Right cardiac atrium (tissue), 5 donors: Measurements from ENCODE around the gene DAB1. TPM values are rescaled to one million over a fixed set of nuclear protein-coding genes. Genes with fewer than 3 reads are reported as not detected.

Source experiments
- ATAC-seq, 2 donors: fragments of 200-7000 bp; cut with Tn5 transposase; one replicate each; pipeline versions ENCODE4 v1.8.0 to v1.9.1; 2020; ENCODE audit warnings: moderate library complexity in 2 of 2, mild to moderate bottlenecking in 1 of 2
- DNase-seq, 3 donors: peaks; one replicate each; pipeline ENCODE4 v3.0.0-alpha.2; 2020
- H3K27ac ChIP-seq: one replicate; pipeline ENCODE4 v1.5.1; 2013; ENCODE audit warnings: mild to moderate bottlenecking, low read length, control low read depth, moderate library complexity
- H3K27me3 ChIP-seq: one replicate; pipeline ENCODE4 v1.6.1; 2013; ENCODE audit not compliant: control insufficient read depth, insufficient read depth
- H3K4me1 ChIP-seq: one replicate; pipeline ENCODE4 v1.6.1; 2013; ENCODE audit warnings: low read length; ENCODE audit not compliant: control insufficient read depth, insufficient read depth
- H3K4me3 ChIP-seq: one replicate; pipeline ENCODE4 v1.5.1; 2013; ENCODE audit warnings: low read length, control low read depth
- H3K9me3 ChIP-seq: one replicate; pipeline ENCODE4 v1.6.1; 2013; ENCODE audit warnings: low read length; ENCODE audit not compliant: control insufficient read depth
- WGBS: extraction: QIAGEN DNeasy Blood & Tissue Kit; methylation state at CpG from one replicate; pipeline ENCODE4 v1.1.7; 2013; 5-methylcytosine and 5-hydroxymethylcytosine counted together
- intact Hi-C, 4 donors: fragments of 100-400 bp; cut with DNase I; formaldehyde crosslinking; loops; one replicate each; pipeline versions ENCODE4 v1.11.0 to v1.14.0; 2022 to 2023
- polyA plus RNA-seq: library from polyadenylated mRNA; stranded (reverse); fragments of 200-250 nt; gene quantifications from one replicate; pipeline ENCODE4 v1.2.3, GENCODE V29; 2013
- total RNA-seq, 4 donors: library from RNA; stranded (reverse); fragmentation: NEBNext Ultra II Directional; extraction: Animal tissue kit (Norgen Biotek cat#: 25700); gene quantifications; one replicate each; pipeline ENCODE4 v1.2.1, GENCODE V29; 2021
- donor health status: healthy with polysubstance abuse.
- donor health status: DM: no; HTN: yes; CAD: no.
- donor health status: DM: no; HTN: no; CAD: no.
- donor health status: DM: no; HTN: yes; CAD: no; lungs with severe emphysema.
- donor health status: DM: yes; HTN: yes; CAD: no.

The DAB1 gene
- total and polyA plus RNA-seq, 5 donors, result 2.5 to 10.8 (median 8.7) TPM

DNA sequence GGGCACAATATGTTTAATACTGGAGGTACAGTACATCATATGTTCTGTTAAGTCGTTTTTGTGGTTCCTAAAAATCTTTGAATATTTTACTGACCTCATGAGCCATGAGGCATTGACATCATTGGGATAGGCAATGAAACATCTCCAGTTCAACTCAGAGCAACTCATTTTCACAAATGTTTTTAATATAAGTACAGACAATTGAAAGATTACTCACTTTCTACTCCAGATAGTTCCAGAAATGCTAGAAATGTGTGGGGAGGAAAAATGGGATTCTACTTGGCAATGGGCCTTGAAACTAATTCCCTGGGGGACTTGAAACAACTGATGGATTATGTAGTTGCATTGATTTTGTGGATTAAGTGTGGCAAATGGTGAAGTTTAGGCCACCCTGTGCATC is 450.9 kb downstream of the DAB1 start:
- Histone ChIP-seq H3K9me3 (no peaks in the 10 kb centered on the region), H3K27me3 (no peaks in the 10 kb centered on the region), H3K27ac (no peak overlapping the region), H3K4me1 (no peaks in the 10 kb centered on the region), H3K4me3 (no peak overlapping the region)
- ATAC-seq (no peak), DNase-seq (no peak)
- intact Hi-C loops, result no loop called here
- WGBS, result 58% methylated on average over 1 of the region's 1 CpG

DNA sequence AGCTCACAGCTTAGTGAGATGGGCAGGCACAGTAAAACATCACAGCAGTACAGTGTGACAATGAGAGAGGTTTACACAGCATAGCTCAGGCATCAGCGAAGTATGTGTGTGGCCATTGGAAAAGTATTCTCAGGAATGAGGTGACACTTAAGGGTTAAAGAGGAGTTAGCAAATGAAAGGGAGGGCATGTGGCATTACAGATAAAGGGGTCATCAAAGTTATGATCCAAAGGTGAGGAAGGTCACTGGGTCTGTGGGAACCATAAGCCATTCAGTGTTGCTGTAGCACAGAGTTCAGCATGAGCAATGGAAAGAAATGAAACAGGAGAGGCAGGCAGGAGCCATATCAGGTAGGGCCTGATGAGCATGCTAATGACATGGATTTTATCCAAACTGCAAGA is 453.6 kb downstream of the DAB1 start:
- no peaks in the 10 kb centered on the region for H3K9me3 ChIP-seq
- no peaks in the 10 kb centered on the region for H3K4me1 ChIP-seq
- 90% methylated on average over 1 of the region's 1 CpG for WGBS
- H3K27ac ChIP-seq, result no peak overlapping the region
- ATAC-seq (no peak), DNase-seq (no peak)
- H3K27me3 ChIP-seq, result no peaks in the 10 kb centered on the region
- no peak overlapping the region for H3K4me3 ChIP-seq
- intact Hi-C loops, result no loop called here

DNA sequence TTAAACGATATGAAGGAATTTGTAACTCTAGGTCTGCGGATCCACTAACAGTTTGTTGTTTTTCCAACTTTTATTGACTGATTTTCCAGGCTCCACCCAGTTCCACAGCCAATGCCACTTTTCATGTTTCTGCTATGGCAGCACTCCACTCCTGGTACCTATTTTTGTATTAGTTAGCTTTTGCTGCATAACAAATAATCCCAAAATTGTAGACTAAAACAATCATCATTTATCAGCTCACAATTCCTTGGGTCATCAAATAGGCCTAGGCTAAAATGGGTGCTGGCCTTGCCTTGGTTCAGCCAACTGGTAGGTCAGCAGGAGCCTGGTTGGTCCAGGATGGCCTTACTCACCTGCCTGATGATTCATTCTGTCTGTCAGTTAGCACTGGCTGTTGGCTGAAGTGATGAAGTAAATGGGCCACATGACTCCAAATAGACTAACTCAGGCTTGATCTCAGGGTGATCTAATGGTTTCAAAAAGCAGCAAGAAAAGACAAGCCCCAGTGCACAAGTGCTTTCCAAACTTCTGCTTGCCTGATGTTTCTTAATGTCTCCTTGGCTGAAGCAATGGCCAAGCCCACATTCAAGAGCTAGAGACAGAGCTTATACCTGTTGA is 454.9 kb downstream of the DAB1 start:
- 84% methylated on average over 2 of the region's 2 CpGs for WGBS
- ATAC-seq, result no peak
- no peak overlapping the region for H3K27ac ChIP-seq
- no peaks in the 10 kb centered on the region for H3K4me1 ChIP-seq
- no peaks in the 10 kb centered on the region for H3K27me3 ChIP-seq
- no peak for DNase-seq
- intact Hi-C loops, result no loop called here
- no peaks in the 10 kb centered on the region for H3K9me3 ChIP-seq
- H3K4me3 ChIP-seq, result no peak overlapping the region

DNA sequence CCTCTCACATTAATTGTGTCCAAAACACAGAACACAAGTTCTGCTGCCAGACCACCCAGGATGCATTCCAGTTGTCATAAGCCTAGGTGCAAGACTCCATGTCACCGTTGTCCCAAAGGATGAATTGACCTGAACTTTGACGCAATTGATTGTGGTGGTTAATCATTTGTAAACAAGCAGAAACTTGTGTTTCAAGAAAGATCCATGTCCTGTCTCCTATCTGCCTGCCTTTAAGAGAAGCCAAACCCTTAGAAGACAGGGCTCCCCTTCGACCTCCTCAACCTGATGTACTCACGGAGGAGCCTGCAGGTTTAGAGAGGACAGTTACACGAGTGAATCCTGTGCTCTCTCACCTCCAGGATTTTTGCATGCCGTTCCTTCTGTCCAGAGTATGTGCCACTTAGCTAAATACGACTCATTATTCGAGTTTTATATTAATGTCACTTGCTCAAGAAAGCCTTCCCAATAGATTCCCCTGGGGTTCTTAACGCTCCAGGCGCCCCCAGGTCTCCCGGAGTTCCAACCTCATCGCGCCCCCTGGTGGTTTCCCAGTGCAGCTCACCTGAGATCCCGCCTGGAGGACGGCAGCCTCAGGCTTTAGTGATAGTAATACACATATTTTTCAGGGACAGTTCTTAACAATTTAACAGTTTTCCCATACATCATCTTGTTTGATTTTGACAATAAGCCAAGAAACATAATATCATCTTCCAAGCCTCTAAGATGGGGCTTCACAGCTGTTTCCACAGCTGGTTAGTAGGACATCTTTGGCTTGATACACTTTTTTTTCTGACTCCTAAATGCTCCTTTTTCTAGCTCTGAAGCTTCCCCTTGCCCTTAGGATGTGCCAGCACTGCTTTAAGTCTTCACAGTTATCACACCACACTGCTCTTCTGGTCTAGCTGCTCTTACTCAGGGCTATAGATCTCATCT is 455.7 kb downstream of the DAB1 start:
- DNase-seq (peak in 2 of 3 donors; percentile 16 to 46), ATAC-seq (no peak)
- Histone ChIP-seq H3K4me1 (no peaks in the 10 kb centered on the region), H3K9me3 (no peaks in the 10 kb centered on the region), H3K27ac (no peak overlapping the region), H3K4me3 (no peak overlapping the region), H3K27me3 (no peaks in the 10 kb centered on the region)
- WGBS, result 41% methylated on average over 15 of the region's 15 CpGs
- intact Hi-C loops, result no loop called here

DNA sequence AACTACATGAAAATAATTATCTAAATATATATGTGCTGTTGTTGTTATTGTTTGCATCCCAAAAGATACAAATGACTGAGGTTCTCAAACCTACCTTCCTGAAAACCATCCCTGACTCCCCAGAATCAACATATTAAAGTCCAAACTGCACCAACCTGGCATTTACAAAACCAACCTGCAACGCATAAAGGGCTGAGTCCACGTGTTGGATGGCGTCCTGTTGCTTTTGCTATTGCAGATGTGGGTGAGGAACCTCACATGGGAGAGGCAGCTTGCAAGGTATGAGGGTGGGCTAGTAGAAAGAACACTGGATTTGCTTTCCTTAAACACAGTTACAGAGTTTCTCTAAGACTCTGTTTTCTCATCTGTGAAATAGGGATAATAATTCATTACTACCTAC is 456.5 kb downstream of the DAB1 start:
- DNase-seq, result no peak
- H3K4me3 ChIP-seq, result no peak overlapping the region
- H3K27ac ChIP-seq, result no peak overlapping the region
- intact Hi-C loops, result no loop called here
- no peaks in the 10 kb centered on the region for H3K4me1 ChIP-seq
- H3K9me3 ChIP-seq, result no peaks in the 10 kb centered on the region
- ATAC-seq, result no peak
- 75% methylated on average over 3 of the region's 3 CpGs for WGBS
- H3K27me3 ChIP-seq, result no peaks in the 10 kb centered on the region

DNA sequence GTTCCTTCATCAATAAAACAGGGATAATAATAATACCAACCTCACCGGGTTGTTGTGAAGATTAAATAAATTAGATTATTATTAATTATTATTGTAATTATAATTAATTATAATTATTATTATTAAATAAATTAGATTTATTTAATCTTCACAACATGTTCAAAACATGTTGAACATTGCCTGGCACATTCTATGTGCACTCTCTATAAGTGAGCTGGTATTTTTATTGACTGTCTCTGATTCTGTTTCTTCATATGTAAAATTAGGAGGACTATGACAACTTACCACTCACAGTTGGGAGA is 457.2 kb downstream of the DAB1 start:
- no peak for ATAC-seq
- intact Hi-C loops, result no loop called here
- whole genome bisulfite sequencing, result 93% methylated on average over 1 of the region's 1 CpG

DNA sequence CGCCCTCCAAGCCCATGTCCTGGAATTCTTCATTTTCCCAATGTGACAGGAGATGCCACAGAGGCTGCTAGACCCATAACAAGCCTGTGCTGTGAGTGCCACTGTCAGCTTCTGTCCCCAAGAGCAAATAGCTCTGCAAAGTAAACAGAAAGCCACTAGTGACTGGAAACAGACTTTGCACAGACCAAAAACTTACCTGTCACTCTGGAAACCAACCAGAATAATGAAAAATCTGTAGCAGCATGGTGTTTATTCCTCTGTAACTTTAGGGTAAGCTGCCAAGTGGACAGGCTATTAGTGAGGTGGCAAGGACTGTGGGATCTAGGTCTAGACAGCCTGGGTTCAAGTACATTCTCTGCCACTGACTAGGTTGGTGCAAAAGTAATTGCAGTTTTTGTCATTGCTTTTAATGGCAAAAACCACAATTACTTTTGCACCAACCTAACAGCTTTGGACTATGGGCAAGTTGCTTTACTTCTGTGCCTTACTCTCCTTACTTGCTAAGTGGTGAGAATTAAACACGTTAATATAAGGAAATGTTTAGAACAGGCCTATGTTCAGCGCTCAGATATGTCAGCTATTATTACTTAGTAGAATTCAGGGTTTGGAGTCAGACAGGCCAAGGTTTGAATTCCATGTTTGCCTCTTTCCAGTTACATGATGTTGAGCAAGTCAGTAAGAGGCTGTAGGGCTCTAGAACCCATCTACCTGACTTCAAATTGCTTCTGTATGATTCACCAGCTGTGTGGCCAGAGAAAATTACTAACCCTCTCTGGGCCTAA is 457.8 kb downstream of the DAB1 start, which contains the start of gene C8B:
C8B (minus strand) TSS at position 100 of the 782 bp plus-strand sequence; CDS start at position 33, 67 bp downstream.
- Histone ChIP-seq H3K27ac (no peak within 1 kb of the TSS), H3K4me3 (no peak within 1 kb of the TSS), H3K4me1 (no peaks in the 10 kb centered on the region), H3K27me3 (no peaks in the 10 kb centered on the region), H3K9me3 (no peaks in the 10 kb centered on the region)
- DNase-seq (no peak), ATAC-seq (no peak)
- 86% methylated on average over 3 of the region's 3 CpGs for WGBS
- intact Hi-C loops, result no loop called here

More for the DNA sequence above, 457.2 kb downstream of the DAB1 start:
- no peak overlapping the region for H3K4me3 ChIP-seq
- H3K27ac ChIP-seq, result no peak overlapping the region
- DNase-seq, result no peak
- H3K4me1 ChIP-seq, result no peaks in the 10 kb centered on the region
- no peaks in the 10 kb centered on the region for H3K9me3 ChIP-seq
- no peaks in the 10 kb centered on the region for H3K27me3 ChIP-seq

DNA sequence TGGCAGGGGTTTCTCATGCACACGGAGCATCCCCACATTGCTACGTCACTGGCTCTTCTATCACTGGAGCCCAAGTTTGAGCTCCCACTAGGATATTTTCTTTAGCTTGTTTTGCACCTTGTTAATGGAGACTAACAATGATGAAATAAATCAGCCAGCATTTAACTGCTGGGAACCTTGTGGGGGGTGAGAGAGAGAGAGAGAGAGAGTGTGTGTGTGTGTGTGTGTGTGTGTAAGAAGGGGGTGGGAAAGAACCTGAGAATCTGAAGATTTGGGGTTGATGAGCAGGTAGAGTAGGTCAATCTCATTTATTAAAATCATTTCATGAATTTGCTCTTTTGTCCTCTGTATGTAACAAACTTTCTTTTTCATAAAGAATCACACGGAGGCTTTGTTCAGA is 458.7 kb downstream of the DAB1 start:
- 69% methylated on average over 3 of the region's 3 CpGs for WGBS
- ATAC-seq (no peak), DNase-seq (no peak)
- Histone ChIP-seq H3K27me3 (no peaks in the 10 kb centered on the region), H3K27ac (no peak overlapping the region), H3K4me1 (no peaks in the 10 kb centered on the region), H3K9me3 (no peaks in the 10 kb centered on the region), H3K4me3 (no peak overlapping the region)
- intact Hi-C loops, result no loop called here

DNA sequence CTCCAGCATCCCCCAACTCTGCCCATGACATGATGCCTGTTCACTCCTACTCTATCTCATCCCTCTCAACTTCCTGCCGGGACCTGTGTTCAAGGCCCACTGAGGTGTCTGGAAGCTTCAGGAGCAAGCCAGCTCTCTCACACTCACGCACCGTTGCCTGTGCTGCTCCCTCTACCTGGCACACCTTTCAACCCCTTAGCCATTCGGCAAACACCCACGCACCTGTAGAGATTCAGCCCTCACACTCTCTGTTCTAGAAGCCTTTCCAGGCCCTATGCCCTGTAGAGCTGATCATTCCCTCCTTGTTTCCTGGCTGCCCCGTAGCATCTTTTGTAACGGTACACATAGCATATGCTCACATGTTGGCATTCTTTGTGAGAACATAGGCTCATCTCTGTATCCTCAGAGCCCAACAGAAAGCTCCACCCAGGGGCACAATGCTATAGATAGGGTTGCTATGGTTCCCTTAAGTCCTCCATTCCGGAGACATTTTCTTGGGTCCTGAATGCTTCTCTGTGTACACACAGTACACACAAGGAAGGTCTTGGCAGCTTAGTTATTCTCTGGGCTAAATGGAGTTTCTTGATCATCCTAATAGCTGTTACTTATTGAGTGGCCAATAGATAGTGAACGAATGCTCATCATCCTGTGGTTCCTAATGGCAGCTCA is 459.4 kb downstream of the DAB1 start:
- H3K9me3 ChIP-seq, result no peaks in the 10 kb centered on the region
- intact Hi-C loops, result no loop called here
- no peaks in the 10 kb centered on the region for H3K27me3 ChIP-seq
- DNase-seq (no peak), ATAC-seq (no peak)
- no peak overlapping the region for H3K4me3 ChIP-seq
- 86% methylated on average over 9 of the region's 9 CpGs for WGBS
- H3K27ac ChIP-seq, result no peak overlapping the region
- H3K4me1 ChIP-seq, result no peaks in the 10 kb centered on the region

DNA sequence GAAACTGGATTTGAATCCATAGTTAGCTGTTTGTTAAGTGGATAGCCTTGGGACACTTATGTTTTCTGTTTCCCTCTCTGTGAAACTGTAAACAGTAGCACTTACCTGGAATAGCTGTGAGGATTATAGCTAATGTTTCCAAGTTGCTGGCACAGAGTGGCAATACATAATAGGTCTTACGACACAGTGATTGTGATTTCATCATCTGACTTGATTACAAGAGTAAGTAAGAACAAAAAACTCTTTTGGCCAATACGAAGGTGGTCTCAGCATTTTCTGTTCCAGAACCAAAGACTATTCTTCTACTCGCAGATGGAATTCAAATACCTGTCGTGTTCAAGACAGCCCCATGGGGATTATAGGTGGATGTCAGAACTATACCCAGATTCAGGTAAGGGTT is 460.2 kb downstream of the DAB1 start:
- Histone ChIP-seq H3K27ac (no peak overlapping the region), H3K4me1 (no peaks in the 10 kb centered on the region), H3K9me3 (no peaks in the 10 kb centered on the region), H3K4me3 (no peak overlapping the region), H3K27me3 (no peaks in the 10 kb centered on the region)
- intact Hi-C loops, result no loop called here
- ATAC-seq (no peak), DNase-seq (no peak)
- WGBS, result 83% methylated on average over 4 of the region's 4 CpGs
